Kidney capillary endothelial cell (primary cell): Measurements from ENCODE around the gene HDAC4.

Experiments
- DNase-seq: peaks from one replicate; pipeline ENCODE4 v3.0.0-alpha.2; 2018; ENCODE audit warnings: low spot score

Gene HDAC4

GRCh38 chr2:239265681-239266433 lies 135.0 kb downstream of the HDAC4 start:
- DNase-seq = no peak

- peak; percentile 38 for DNase-seq
These were observed 135.8 kb downstream of the HDAC4 start for GRCh38 chr2:239264838-239265651.

- DNase-seq = peak; percentile 36
These were observed 136.4 kb downstream of the HDAC4 start for GRCh38 chr2:239264492-239264837.

GRCh38 chr2:239263669-239264491 lies 136.9 kb downstream of the HDAC4 start:
- DNase-seq = no peak

GRCh38 chr2:239263231-239263630 lies 137.6 kb downstream of the HDAC4 start:
- no peak for DNase-seq

GRCh38 chr2:239262484-239263230 lies 138.2 kb downstream of the HDAC4 start:
- no peak for DNase-seq

GRCh38 chr2:239261796-239262483 lies 138.9 kb downstream of the HDAC4 start:
- DNase-seq = no peak

- no peak for DNase-seq
These were observed 139.5 kb downstream of the HDAC4 start for GRCh38 chr2:239261356-239261755.

GRCh38 chr2:239260546-239261327 lies 140.1 kb downstream of the HDAC4 start:
- no peak for DNase-seq

- DNase-seq = no peak
These were observed 141.1 kb downstream of the HDAC4 start for GRCh38 chr2:239259603-239260298.

- no peak for DNase-seq
These were observed 141.6 kb downstream of the HDAC4 start for GRCh38 chr2:239259173-239259572.

- no peak for DNase-seq
These were observed 142.6 kb downstream of the HDAC4 start for GRCh38 chr2:239258248-239258647.

GRCh38 chr2:239257511-239257937 lies 143.3 kb downstream of the HDAC4 start:
- DNase-seq = peak; percentile 77

GRCh38 chr2:239256350-239256743 lies 144.5 kb downstream of the HDAC4 start:
- no peak for DNase-seq

GRCh38 chr2:239255628-239256349 lies 145.0 kb downstream of the HDAC4 start:
- no peak for DNase-seq

GRCh38 chr2:239255218-239255617 lies 145.6 kb downstream of the HDAC4 start:
- no peak for DNase-seq

- DNase-seq = no peak
These were observed 147.0 kb downstream of the HDAC4 start for GRCh38 chr2:239253701-239254436.

GRCh38 chr2:239253264-239253663 lies 147.6 kb downstream of the HDAC4 start:
- DNase-seq = no peak
